Left renal cortex interstitium (tissue), 4 donors: ENCODE results near the gene NAP1L4. TPM values are rescaled to one million over a fixed set of nuclear protein-coding genes. Genes with fewer than 3 reads are reported as not detected.

Experiments used
- DNase-seq, 4 donors: peaks; one replicate each; pipeline ENCODE4 v3.0.0-alpha.2; 2013; ENCODE audit warnings: low read depth in 4 of 4, low spot score in 2 of 4, missing footprints in 1 of 4
- polyA plus RNA-seq, 4 donors: library from polyadenylated mRNA; unstranded; fragments of 120-200 nt; gene quantifications; one replicate each; pipeline ENCODE4 v1.2.1, GENCODE V29; 2013; ENCODE audit not compliant: insufficient read length in 4 of 4

The NAP1L4 gene
- polyA plus RNA-seq, 4 donors = 154 to 219 (median 195) TPM

- no peak for DNase-seq
Observed at GRCh38 chr11:3011891-3012885, 20.1 kb upstream of the NAP1L4 start.

- DNase-seq = no peak
Observed at GRCh38 chr11:3010521-3011275, 18.6 kb upstream of the NAP1L4 start.

GRCh38 chr11:3010004-3010403 is 17.9 kb upstream of the NAP1L4 start:
- no peak for DNase-seq

GRCh38 chr11:3009481-3009880 is 17.4 kb upstream of the NAP1L4 start:
- DNase-seq = no peak

- no peak for DNase-seq
Observed at GRCh38 chr11:3008746-3009336, 16.7 kb upstream of the NAP1L4 start.

GRCh38 chr11:3007404-3008010 is 15.4 kb upstream of the NAP1L4 start:
- no peak for DNase-seq

GRCh38 chr11:3006505-3007260 is 14.6 kb upstream of the NAP1L4 start:
- DNase-seq = no peak

GRCh38 chr11:3004481-3004880 is 12.4 kb upstream of the NAP1L4 start:
- no peak for DNase-seq

- DNase-seq = no peak
Observed at GRCh38 chr11:3003396-3004231, 11.5 kb upstream of the NAP1L4 start.

GRCh38 chr11:3002871-3003270 is 10.7 kb upstream of the NAP1L4 start:
- DNase-seq = no peak

- no peak for DNase-seq
Observed at GRCh38 chr11:3002351-3002861, 10.3 kb upstream of the NAP1L4 start.

- no peak for DNase-seq
Observed at GRCh38 chr11:3001496-3001895, 9.4 kb upstream of the NAP1L4 start.

GRCh38 chr11:3000032-3000961 is 8.2 kb upstream of the NAP1L4 start:
- no peak for DNase-seq

- DNase-seq = no peak
Observed at GRCh38 chr11:2999464-2999998, 7.4 kb upstream of the NAP1L4 start.

- no peak for DNase-seq
Observed at GRCh38 chr11:2998073-2998850, 6.1 kb upstream of the NAP1L4 start.

- no peak for DNase-seq
Observed at GRCh38 chr11:2997406-2997805, 5.3 kb upstream of the NAP1L4 start.

GRCh38 chr11:2996976-2997375 is 4.8 kb upstream of the NAP1L4 start:
- no peak for DNase-seq
